EH (cell line): ENCODE measurements around the gene PPP1R13B.
A peak's percentile ranks its signal among the peaks of the same experiment; 100 is the strongest.

Source experiments
- DNase-seq: peaks from one replicate; pipeline ENCODE4 v3.0.0-alpha.2; 2015; ENCODE audit warnings: low read depth

Gene PPP1R13B

DNA sequence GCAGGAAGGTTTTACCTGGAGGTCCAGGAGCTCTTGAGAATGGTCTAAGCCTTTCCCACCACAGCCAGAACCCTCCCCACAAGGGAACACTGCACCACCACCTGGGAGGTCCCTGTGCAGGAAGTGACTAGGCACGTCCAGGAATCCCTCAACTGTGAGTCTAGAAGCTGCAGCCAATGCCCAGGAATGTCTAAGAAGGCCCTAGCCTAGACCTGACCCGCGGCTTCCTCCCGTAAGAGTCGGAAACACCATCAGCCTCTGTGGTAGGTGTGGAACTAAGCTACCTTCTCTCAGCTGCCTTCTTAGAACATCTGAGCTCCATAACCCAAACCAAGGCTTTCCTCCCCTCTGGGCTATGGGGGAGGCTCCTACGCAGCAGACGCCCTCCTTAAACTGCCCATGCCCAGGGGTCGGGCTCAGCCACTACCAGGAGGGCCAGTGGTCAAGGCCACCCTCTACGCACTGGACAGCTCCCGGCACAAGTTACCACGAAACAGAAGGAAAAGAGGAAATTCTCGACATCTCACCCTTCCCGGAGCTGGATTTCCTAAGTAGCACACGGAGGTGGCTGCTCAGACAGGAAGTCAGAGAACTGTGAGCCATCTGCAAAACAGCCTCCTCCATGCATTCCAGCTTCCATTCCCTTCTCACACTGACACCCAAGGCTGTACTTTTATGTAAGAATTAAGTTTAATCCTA, 106.2 kb downstream of the PPP1R13B start:
- peak; percentile 80 for DNase-seq

DNA sequence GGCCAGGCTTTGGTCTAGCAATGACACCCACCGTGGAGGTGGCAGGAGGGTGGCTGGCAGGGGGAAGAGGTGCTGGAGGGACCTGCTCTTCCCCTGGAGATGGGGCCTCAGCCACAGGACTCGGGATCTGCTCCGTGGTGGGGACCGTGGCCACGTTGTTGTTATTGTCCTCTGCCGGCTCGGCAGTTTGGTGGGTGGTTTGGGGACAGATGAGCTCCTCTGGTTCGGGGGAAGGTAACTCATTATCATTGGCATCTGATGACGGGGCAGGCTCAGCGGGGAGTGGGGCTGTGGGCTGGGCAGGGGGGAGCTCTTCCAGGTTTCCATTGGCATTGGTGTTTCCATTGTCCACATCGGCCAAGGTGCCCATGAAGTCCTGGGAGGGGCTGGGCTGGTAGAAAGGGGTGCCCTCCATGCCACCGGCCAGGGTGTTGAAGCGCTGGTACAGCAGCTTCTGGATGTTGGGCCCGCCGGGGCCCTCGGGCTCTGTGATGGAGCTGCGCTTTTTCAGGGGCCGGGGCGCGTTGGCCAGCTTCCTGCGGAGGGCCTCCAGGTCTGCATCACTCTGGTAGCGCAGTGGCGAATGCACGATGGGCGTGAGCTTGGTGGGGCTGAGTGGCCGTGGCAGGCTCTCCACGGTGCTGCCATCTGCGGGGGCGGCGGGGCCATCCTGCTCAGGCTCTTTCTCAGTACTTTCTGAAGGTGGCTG, 107.4 kb downstream of the PPP1R13B start:
- no peak for DNase-seq

DNA sequence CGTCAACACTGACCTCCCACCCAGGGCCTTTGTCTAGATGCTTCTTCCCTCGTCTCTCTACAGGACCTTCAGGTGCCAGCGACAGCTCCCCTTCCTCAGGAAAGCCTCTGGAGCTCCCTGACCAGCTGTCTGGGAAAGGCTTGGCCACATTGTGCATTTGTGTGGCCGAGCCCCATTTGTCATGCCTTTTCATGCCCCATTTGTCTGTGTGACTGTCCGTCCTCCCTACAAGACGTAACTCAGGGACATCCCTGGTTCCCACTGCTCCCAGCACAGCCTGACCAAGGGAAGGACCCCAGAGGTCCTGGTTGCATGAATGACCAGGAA, 107.9 kb downstream of the PPP1R13B start:
- no peak for DNase-seq

DNA sequence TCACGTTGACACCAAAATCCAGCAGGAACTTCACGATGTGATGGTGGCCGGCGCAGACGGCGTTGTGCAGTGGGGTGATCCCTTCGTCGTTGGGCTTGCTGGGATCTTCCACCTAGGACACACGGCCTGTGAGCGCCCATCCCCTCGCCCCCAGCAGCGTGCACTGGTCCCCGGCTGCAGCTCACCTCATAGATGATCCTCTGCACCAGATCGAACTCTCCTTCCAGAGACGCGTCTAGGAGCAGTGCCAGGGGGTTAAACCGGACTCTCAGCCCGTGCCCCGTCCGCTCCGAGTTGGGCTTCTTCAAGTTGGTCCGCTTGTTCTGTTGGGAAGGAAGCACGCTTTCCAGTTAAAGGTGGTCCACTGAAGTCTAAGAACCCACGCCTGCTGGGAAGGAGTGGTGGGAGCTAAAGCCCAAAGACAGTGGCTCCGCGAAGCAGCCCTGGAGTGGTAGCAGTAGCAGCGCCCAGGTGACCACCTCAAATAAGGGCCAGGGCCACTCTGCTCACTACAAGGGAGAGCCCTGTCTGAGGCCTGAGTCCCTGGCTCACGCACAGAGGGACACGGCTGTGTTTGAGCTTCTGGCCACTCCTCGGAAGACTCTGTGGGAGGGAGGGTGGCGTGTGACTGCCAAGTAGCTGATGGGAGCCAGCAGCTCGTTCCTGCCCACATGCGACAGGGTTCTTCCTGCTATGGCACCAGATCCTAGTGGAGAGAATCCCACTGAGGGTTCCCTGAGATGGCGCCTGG, 108.5 kb downstream of the PPP1R13B start:
- no peak for DNase-seq

DNA sequence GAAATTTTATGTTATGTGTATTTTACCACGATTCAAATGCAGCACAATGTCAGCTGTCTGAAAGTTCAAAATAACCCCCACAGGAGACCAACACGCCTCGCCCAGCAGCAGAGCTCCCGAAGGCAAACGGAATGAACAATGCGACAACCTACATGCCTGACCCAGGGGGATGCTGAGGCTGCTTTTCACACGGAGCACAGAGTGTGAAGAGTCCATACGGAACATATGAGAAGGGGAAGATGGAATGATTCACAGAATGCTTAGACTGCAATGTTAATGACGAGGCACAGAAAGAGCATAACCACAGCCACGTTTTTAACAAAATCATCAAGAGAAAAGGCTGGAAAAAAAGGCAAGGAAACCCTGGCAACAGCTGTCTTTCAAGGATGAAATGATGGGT, 109.2 kb downstream of the PPP1R13B start:
- DNase-seq = no peak

DNA sequence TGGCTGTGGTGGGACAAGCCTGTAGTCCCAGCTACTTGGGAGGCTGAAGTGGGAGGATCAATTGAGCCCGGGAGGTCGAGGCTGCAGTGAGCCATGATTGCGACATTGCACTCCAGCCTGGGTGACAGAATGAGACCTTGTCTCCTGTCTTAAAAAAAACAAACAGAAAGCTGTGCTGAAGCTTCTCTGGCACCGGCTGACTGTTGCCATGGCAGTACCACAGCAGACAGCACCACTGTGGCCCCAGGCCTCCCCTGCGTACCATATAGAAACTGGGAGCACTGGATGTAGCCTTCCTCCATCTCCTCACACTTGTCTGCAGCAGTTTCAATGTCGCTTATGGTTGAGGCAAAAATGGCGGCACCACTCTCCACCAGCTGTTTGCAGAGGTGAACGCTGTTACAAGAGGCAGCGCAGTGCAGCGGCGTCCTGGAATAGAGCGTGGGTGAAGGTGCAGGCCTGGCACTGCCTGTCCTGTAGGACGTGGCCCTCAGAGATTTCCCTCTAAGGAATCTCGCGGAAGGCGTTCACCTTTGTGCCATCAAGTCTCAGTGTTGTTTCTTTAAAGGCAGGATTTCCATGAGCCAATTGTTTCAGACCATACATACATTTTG, 109.8 kb downstream of the PPP1R13B start:
- DNase-seq = peak; percentile 15

DNA sequence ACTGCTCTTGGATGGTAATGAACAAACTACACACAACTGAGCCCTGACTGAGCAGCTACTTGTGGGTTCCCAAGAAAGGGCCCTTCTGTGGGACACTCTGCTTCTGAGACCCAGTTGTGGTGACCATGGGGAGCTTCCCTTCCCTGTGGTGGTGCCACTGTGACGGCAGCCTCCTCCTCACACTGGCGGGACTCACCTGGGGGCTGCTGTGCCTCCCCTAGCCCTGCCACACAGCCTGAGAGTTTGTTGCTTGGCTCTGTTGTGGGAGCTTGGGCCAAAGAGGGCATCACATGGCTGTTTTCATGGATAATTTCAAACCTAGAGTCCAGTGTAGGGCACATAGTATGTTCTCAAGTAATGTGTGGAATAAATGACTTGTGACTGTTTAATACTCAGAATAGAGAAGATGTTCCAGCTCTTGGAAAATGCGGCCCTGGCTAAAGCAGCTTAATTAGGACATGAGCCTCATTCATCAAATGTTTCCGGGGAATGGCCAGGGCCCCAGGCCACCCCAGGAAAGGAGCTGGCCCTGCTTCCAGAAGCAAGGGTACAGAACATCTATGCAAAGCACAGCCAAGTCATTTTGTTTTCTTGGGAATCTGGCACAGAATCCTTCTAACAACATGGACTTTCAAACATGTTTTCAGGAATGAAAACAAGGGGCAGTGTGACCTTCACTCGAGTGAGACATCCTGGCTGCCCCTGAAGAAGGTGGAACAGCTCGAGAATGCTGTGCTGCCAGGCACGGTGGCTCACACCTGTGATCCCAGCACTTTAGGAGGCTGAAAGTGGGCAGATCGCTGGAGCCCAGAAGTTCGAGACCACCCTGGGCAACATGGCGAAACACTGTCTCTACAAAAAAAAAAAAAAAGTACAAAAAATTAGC, 110.6 kb downstream of the PPP1R13B start:
- no peak for DNase-seq

DNA sequence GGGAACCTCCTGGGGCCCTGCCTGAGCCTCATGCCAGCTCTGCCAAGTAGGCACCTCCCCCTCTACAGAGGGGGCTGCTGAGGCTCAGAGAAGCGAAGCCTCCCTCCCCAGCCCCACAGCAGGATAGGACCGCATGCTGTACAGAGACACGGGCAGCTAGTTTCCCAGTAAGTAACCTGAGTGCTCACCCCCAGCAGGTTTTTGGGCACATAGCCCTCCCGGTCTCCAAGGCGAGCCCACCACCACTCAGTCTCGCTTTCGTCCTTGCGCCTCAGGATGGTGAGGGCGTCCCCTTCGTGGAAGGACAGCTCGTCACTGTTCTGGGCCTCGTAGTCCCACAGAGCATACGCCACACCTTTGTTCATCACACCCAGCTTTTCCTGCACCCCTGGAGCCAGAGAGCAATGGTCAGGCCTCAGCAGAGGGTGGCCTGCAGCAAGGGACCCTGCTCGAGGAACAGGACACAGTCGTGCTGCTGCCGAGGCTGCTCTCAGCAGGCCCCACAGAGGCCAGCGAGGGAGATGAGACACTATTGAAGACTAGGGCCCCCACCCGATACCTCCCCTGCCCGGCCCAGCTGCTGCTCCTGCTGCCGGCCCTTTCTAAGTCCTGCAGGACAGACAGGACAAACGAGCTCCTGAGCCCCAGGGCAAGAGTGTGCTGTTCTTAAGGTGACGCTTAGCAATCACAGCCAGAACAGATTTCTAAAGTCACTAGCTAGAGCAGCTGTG, 111.4 kb downstream of the PPP1R13B start:
- no peak for DNase-seq

DNA sequence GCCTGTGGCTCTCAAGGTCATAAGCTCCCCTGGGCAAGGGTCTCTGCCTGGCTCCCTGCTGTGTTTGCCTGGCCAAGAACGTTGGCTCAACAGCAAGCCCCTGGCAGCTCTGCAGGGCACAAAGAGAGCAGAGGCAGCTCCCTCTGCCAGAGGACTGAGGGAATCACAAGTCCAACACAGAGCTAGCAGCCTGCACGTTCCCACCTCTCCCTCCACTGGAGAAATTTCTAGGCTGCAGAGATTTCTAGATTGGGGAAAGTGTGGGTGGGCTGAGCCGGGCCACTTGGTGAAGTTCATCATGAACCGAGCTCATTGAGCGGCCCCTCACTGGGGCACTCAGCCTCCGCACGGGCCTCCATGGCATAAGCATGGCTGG, 111.9 kb downstream of the PPP1R13B start:
- no peak for DNase-seq

DNA sequence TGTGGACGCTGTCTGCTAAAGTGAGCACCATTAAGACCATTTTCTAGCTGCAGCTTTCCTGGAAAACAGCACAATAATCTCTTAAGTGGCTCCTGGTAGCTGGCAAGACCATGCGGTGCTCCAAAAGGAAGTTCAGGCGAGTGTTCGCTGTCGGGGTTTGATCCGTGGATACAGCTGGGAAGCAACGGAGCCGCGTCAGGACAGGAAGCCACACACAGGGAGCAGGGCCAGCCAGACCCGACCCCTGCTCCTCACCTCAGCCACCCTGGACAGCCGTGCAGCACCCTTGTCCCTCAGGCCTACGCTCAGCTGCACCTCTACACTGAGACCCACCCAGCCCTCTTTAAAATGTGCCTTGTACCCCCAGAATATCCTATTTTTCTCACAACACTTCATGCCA, 112.4 kb downstream of the PPP1R13B start:
- no peak for DNase-seq

DNA sequence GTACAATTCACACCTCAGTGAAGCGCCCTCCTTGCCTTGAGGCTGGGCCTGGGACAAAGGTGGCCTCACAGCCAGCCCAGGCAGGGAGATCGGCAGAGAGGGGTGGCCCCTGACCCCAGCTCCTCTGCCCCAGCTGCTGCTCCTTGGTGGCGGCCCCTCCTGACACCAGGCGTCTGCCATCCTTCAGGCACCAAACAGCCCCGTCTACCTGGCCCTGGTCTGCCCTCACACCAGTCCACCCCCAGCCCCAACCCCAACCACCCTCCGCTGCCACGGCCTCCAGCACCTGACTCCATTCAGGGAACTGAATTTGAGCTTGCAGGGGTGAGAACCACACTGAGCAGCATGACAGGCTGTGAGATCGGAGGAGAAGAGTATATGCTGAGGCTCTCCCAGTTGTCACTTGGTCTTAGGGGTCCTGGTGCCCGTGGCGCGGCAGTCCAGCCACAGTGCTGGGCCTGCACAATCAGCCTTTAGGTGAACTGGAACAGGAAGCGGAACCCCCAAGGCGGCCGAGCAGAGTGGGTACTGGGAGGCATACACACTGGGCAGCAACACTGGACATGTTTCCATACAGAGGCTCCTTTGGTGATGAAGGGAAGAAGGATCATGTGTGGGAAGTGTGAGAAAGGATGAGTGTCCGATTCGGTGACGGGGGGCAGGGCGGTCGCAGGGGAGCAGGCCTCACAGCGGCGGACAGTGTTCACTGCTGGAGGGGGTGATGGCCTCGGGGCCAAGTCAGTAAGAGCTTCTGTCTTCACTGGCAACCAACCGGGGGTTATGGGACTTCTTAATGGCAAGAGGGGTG, 113.1 kb downstream of the PPP1R13B start:
- no peak for DNase-seq

DNA sequence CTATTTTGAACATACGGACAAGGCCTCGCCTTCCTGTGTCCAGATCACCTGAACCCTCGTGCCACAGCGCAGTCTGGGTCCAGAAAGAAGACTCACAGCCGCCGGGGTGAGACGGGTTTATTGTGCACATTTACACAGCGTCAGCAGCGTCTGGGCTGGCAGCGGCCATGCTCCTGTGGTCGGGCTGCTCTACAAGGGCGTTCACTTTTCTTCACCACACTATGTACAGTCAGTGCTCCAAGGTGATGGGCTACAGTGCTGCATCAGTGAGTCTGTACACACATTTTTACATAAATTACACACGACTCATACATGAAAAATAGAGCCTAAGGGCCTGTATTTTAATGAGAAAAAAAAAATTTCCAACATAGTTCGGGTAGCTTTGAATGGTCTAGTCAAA, 113.7 kb downstream of the PPP1R13B start:
- DNase-seq = peak; percentile 51

DNA sequence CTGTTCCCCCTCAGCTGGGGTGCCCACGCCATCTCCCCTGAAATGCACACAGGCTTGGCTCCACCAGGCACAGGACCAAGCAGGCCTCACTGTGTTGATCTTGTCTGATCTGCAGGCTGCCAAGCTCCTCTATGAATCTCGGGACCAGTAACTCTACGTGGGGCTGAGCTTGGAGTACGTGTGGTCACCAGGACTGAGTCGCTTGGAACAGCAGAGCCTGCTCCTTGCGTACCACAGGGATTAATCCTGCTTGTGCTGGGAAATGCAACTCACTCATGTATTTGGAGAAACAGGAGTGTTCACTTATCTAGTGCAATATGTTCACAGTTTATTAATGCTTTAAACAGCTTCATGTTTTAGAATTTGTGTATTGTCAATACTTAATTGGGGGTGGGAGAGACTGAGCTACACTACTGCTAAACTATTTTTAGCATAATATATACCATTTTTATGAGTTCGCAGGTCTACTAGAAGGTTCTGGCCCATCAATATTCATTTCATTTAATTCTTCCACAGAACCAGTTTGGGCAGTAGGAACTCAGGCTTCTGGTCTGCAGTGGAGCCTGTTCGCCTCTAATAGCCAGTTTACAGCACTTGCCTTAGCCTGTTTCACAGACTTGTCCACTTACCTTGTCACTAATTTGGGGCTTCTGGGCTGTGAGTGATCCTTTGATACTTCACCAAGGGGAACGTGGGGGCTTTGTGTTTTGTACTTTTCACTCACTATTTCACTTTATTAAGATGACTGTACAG, 114.3 kb downstream of the PPP1R13B start:
- DNase-seq = no peak

DNA sequence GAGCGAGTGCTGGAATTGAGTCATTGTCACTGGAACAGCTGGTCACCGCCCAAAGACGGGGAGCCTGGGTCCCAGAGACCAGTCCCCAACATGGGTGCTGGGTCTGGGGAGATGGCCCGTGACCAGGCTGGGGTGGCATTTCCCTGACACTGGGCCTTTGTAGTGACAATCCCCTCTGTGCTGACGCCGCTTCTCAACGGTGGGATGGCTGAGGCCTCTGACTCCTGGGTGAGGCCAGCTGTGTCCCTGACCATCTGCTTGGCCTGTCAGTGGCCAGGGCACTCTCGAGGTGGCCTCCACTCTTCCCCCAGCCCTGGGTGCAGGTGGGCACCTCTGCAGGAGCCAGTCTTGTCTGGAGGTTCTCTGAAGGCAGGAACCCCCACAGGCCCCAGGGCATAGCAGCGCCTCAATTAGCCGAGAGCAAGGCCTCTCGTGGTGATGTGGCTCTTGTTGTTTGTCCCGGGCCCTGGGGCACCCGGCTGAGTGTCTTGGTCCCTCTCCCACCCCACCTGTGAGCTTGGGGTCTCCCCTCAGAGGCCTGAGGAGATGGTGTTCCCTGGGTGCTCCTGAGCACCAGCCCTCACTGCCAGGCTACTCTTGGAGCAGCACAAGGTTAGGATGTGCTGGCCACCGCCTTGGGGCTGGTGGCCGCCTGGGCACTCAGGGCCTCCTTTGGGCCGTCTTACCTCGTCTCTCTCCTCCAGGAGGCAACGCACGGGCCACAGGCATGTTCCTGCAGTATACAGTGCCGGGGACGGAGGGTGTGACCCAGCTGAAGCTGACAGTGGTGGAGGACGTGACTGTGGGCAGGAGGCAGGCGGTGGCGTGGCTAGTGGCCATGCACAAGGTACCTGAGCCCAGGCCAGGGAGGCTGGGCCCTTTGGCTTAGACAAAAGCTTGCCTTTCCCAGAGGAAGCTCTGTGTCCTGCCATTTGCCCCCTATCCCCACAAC, 115.2 kb downstream of the PPP1R13B start:
- DNase-seq = no peak

DNA sequence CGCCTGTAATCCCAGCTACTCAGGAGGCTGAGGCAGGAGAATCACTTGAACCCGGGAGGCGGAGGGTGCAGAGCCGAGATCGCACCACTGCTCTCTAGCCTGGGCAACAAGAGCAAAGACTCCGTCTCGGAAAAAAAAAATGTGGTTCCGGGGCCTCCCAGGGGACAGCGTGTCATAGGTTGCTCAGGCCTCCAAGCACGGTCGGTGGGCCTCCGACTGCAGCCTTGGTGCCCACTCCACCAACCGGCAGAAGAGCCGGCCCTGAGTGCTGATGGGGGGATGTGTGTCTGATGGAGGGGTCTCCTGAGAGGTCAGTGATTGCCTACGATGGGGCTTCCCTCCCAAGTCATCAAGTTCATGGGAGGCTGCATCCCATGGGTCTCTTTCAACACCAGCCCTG, 115.9 kb downstream of the PPP1R13B start:
- no peak for DNase-seq

DNA sequence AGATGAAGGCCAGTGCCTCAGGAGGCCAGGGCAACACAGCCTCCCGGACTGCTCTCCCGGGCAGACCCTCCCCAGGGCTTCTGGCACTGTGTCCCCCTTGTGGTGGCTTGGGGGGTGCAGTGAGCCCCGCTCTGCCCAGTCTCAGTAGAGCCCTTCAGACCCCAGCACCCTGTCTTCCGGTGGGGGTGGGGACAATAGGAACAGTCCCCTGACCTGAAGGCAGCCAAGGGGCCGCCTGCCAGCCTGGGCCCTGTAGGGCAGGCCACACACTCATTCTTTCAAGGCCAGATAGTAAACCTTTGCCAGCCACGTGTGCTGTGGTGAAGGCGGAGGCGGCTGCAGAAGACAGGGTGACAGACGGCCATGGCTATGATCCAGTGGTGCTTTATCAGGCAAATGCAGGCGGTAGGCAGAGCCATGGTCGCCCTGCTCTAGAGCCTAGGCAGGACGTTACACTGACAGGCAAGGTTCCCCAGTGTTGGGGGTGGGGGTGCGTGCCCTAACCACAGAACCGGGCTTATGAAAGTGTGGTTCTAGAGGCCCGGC, 116.8 kb downstream of the PPP1R13B start:
- DNase-seq = no peak

DNA sequence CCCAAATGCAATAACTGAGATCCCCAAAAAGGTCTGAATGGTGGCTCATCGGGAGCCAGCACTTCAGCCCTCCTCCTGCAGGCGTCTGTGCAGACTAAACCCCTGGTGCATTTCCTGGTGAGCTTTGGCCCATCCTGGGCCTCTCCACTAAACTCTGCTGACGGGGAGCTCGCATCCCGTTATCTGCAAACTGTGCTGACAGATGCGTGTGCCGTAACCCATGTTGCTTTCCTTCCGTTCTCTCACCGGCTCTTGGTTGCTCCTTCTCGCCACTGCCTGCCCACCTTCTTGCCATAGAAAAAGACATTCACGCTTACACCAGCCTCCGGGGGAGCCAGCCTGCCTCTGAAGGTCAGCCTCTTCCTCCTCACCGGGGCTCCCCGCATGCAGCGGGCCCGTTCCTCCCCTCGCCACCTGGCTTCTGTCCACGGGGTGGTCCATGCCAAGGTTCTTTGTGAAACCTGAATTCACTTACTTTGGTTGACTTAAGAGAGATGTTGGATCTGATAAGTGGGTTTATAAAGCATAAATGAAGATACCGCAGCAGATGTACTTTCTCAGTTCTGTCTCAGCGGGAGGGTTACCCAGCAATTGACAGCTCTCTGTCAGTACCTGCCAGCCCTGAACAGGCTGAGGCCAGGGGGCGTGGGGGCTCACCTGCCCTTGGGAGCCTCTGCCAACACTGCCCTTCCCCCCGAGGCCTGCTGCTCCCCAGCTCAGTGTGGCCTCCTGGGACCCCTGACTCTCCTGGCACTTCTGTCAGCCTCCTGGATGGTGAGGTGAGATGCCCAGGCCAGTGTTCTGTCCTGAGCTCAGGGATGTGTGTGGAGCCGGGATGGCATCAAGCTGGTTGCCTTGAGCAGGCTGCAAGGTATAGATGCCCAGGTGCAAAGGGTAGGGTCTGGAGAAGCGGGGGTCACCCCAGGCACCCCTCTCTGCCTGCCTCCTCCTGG, 117.6 kb downstream of the PPP1R13B start:
- DNase-seq = no peak
